AG09309 (cell line): ENCODE data around the gene IRGC.

Experiments
- DNase-seq: peaks from one replicate; pipeline ENCODE4 v3.0.0-alpha.2; 2010; ENCODE audit warnings: low read depth
- H3K4me3 ChIP-seq: 2 replicates; pipeline ENCODE4 v1.5.1; 2011; ENCODE audit warnings: mild to moderate bottlenecking, low read depth, low read length, moderate library complexity; ENCODE audit not compliant: control insufficient read depth
- CTCF ChIP-seq: IDR thresholded peaks from 2 replicates; pipeline ENCODE4 v1.5.1; 2011; ENCODE audit warnings: mild to moderate bottlenecking, low read depth, low read length, inconsistent platforms; ENCODE audit not compliant: insufficient read depth, control insufficient read depth; ENCODE audit errors: missing control alignments

Gene IRGC

DNA sequence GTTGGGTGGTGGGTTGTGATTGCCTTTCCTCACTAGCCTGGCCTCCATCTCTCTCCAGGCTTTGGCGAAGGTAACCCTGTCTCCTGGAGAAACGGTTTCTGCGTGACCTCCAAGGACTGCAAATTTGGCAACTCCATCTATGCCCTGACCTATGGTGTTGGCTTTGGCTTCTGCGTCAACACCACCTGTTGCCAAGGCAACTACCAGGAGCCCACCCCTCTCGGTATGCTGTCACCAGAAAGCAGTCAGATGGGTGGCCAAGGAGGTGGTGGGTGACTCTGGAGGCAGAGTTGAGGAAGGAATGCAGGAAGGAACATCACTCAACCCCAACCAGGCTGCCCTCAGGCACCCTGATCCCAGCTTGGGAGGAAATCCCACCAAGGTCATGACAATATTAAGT is 18.6 kb upstream of the IRGC start:
- DNase-seq: no peak
- no peak for TF ChIP-seq CTCF
- no peak overlapping the region for H3K4me3 ChIP-seq

- peak; percentile 17 for TF ChIP-seq CTCF
- H3K4me3 ChIP-seq: peak overlapping the region; percentile 17; the same call in 1 of the 2 replicates
- DNase-seq: no peak
Observed at GRCh38 chr19:43699506-43700394, 16.1 kb upstream of the IRGC start.

DNA sequence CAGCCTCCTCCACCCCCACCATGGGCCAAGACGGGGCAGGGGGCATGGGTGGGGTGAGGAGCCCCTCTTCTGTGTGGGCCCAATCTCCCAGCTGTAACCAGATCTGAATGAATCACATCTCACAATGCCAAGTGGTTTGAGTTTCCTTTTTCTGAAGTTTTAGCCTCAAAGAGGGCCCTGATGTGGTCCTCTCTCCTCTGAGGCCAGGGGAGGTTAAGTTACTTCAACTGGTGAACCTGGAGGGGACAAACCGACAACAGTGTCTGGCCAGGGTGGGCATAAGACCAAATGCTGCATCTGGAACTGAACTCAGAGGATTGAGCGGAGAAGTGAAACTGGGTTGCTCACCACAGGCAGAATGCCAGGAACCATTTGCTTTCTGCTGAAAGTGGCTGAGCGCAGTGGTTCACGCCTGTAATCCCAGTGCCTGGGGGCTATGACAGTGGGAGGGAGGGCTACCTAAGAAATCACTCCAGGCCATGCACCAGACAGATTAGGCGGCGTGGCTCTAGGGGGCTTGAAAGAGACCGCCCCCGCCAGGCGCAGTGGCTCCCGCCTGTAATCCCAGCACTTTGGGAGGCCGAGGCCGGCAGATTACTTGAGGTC is 15.4 kb upstream of the IRGC start:
- no peak for TF ChIP-seq CTCF
- DNase-seq: peak; percentile 45
- peak overlapping the region; percentile 3 for H3K4me3 ChIP-seq

DNA sequence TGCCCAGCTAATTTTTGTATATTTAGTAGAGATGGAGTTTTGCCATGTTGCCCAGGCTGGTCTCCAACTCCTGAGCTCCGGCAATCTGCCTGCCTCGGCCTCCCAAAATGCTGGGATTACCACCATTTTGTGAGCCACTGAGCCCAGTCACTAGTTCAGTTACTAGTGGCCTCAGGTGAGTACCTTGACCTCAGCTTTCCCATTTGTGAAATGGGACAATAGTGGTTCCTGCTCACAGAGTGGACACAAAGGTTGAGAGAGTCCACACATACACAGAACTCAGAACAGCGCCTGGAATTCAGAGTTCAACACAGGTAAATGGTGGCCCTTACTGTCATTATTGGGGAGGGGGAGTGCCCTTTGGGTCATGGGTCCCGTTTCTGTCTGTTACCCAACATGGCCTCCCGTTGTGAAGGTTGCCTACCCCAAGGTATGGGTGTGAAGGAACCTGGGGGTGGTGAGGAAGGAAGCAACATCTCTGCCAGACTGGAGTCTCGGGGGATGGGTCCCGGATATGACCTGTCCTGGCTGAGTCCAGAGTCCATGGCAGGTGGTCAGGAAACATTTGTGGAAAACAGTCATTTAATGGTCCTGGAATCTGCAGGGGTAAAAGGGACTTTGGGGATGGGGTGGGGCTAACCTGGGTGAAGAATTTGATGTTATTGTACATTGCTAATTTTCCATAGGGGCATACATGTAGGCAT is 11.7 kb upstream of the IRGC start:
- no peak for TF ChIP-seq CTCF
- H3K4me3 ChIP-seq: no peak overlapping the region
- no peak for DNase-seq

GRCh38 chr19:43705729-43706128 is 10.1 kb upstream of the IRGC start:
- no peak for DNase-seq
- no peak overlapping the region for H3K4me3 ChIP-seq
- TF ChIP-seq CTCF: no peak

GRCh38 chr19:43707158-43707712 is 8.6 kb upstream of the IRGC start:
- no peak for TF ChIP-seq CTCF
- no peak overlapping the region for H3K4me3 ChIP-seq
- no peak for DNase-seq
